ENCODE results near the gene PRLR. TPM values are rescaled to one million over a fixed set of nuclear protein-coding genes. Genes with fewer than 3 reads are reported as not detected.

Gene PRLR
- polyA plus RNA-seq, 3 donors: 31.5 to 45.3 (median 42.9) TPM

- no peak for DNase-seq (ENCODE audit: low read depth in 3 of 3, low spot score in 2 of 3)
Measured at GRCh38 chr5:35091704-35092103, 138.6 kb downstream of the PRLR start.

GRCh38 chr5:35089334-35090314 lies 140.7 kb downstream of the PRLR start:
- peak in 2 of 3 donors; percentile 29 to 44 for DNase-seq (ENCODE audit: low read depth in 3 of 3, low spot score in 2 of 3)

- no peak for DNase-seq (ENCODE audit: low read depth in 3 of 3, low spot score in 2 of 3)
Measured at GRCh38 chr5:35087991-35088390, 142.3 kb downstream of the PRLR start.

- DNase-seq (ENCODE audit: low read depth in 3 of 3, low spot score in 2 of 3): no peak
Measured at GRCh38 chr5:35083150-35083549, 147.1 kb downstream of the PRLR start.

GRCh38 chr5:35082530-35082929 lies 147.8 kb downstream of the PRLR start:
- DNase-seq (ENCODE audit: low read depth in 3 of 3, low spot score in 2 of 3): no peak

- DNase-seq (ENCODE audit: low read depth in 3 of 3, low spot score in 2 of 3): no peak
Measured at GRCh38 chr5:35081134-35081533, 149.2 kb downstream of the PRLR start.

GRCh38 chr5:35073160-35073559 lies 157.1 kb downstream of the PRLR start:
- DNase-seq (ENCODE audit: low read depth in 3 of 3, low spot score in 2 of 3): no peak

- no peak for DNase-seq (ENCODE audit: low read depth in 3 of 3, low spot score in 2 of 3)
Measured at GRCh38 chr5:35069188-35069587, 161.1 kb downstream of the PRLR start.

- no peak for DNase-seq (ENCODE audit: low read depth in 3 of 3, low spot score in 2 of 3)
Measured at GRCh38 chr5:35067985-35068384, 162.3 kb downstream of the PRLR start.

GRCh38 chr5:35066260-35066795 lies 164.0 kb downstream of the PRLR start:
- no peak for DNase-seq (ENCODE audit: low read depth in 3 of 3, low spot score in 2 of 3)

GRCh38 chr5:35063414-35063813 lies 166.9 kb downstream of the PRLR start:
- DNase-seq (ENCODE audit: low read depth in 3 of 3, low spot score in 2 of 3): no peak

GRCh38 chr5:35061211-35061770 lies 169.0 kb downstream of the PRLR start:
- no peak for DNase-seq (ENCODE audit: low read depth in 3 of 3, low spot score in 2 of 3)

- no peak for DNase-seq (ENCODE audit: low read depth in 3 of 3, low spot score in 2 of 3)
Measured at GRCh38 chr5:35060236-35060635, 170.1 kb downstream of the PRLR start.

- no peak for DNase-seq (ENCODE audit: low read depth in 3 of 3, low spot score in 2 of 3)
Measured at GRCh38 chr5:35059251-35059650, 171.0 kb downstream of the PRLR start.

GRCh38 chr5:35058374-35058788 lies 171.9 kb downstream of the PRLR start:
- DNase-seq (ENCODE audit: low read depth in 3 of 3, low spot score in 2 of 3): no peak

GRCh38 chr5:35056686-35057085 lies 173.6 kb downstream of the PRLR start:
- no peak for DNase-seq (ENCODE audit: low read depth in 3 of 3, low spot score in 2 of 3)

- no peak for DNase-seq (ENCODE audit: low read depth in 3 of 3, low spot score in 2 of 3)
Measured at GRCh38 chr5:35052838-35053237, 177.4 kb downstream of the PRLR start.

GRCh38 chr5:35050541-35051126 lies 179.7 kb downstream of the PRLR start:
- no peak for DNase-seq (ENCODE audit: low read depth in 3 of 3, low spot score in 2 of 3)

- DNase-seq (ENCODE audit: low read depth in 3 of 3, low spot score in 2 of 3): no peak
Measured at GRCh38 chr5:35048910-35049309, 181.4 kb downstream of the PRLR start.

- no peak for DNase-seq (ENCODE audit: low read depth in 3 of 3, low spot score in 2 of 3)
Measured at GRCh38 chr5:35047785-35048404, 182.4 kb downstream of the PRLR start, which contains the start of gene AGXT2. TSS of gene AGXT2 (minus strand) at chr5:35047949. CDS start at chr5:35047892, 57 bp downstream.

- no peak for DNase-seq (ENCODE audit: low read depth in 3 of 3, low spot score in 2 of 3)
Measured at GRCh38 chr5:35046774-35047173, 183.5 kb downstream of the PRLR start.
